ENCODE measurements around the gene PRSS48.

DNA sequence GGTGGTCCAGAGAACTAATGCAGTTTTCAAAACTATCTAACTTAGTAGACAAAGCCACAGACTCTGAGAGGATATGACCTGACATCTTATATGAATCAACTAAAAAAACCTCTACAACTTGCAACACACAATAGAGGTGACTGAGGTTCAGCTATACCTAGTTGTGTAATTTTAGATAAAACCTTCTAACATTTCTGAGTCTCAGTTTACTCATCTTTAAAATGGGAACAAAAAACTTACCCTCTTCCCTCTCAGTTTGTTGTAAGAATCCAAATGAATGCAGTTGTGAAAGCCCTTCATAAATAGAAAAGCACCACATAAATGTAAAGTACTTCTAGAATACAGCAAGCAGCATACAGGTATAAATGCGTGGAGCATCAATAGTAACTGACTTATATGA, 42.5 kb downstream of the PRSS48 start:
- no peak for TF ChIP-seq POLR2AphosphoS5 (IDR thresholded peaks at IDR 0.05)
- TF ChIP-seq, protein P1, sequence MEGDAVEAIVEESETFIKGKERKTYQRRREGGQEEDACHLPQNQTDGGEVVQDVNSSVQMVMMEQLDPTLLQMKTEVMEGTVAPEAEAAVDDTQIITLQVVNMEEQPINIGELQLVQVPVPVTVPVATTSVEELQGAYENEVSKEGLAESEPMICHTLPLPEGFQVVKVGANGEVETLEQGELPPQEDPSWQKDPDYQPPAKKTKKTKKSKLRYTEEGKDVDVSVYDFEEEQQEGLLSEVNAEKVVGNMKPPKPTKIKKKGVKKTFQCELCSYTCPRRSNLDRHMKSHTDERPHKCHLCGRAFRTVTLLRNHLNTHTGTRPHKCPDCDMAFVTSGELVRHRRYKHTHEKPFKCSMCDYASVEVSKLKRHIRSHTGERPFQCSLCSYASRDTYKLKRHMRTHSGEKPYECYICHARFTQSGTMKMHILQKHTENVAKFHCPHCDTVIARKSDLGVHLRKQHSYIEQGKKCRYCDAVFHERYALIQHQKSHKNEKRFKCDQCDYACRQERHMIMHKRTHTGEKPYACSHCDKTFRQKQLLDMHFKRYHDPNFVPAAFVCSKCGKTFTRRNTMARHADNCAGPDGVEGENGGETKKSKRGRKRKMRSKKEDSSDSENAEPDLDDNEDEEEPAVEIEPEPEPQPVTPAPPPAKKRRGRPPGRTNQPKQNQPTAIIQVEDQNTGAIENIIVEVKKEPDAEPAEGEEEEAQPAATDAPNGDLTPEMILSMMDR (IDR thresholded peaks at IDR 0.05 in 8 of 11, conservative IDR thresholded peaks at IDR 0.05 in 3 of 11): no peak

Measured in spleen (tissue), 7 donors.